Measurements from ENCODE around the gene ZNF385C. TPM values are rescaled to one million over a fixed set of nuclear protein-coding genes. Genes with fewer than 3 reads are reported as not detected.
A peak's percentile ranks its signal among the peaks of the same experiment; 100 is the strongest.

The ZNF385C gene
- total and polyA plus RNA-seq, 2 of the 13 experiments (the other 11 are each of a cell fraction or from before 2014, with no cell fraction given): 2.3 to 6.1 TPM

DNA sequence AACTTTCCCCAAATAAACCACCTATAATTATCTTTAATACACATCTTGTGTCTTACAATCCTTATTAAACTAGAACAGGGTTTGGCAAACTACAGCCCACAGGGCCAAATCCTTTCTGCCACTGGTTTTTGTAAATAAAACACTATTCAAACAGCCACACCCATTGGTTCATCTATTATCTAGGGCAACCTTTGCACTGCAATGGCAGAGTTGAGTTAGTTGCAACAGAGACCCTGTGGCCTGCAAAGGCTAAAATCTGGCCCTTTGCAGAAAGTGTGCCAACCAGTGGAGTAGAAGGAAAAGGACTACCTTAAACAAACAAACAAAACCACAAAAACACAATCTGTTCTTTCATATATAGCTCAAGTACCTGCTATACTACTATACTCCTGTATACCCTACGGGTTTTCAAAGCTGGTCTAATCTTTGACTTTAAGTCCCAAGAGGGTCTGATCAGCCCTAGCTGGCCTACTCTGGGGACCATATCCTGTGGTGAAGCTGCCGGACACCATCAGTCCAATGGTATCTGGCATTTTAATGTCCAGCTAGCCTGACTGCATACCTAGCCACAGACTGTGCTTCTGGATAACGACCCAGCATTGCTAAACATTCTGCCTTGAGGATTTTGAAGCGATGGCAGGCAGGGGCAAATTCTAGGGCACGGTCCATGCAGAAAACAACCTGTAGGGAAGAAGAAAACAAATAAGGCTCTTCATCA is 108.4 kb downstream of the ZNF385C start (continued):
- TF ChIP-seq ARNT2 (CRISPR knock-in tag; IDR thresholded peaks at IDR 0.05; ENCODE audit: low read depth): 0 out of 2 replicates have a peak, but pooled peaks have one; percentile 26
- no peak for TF ChIP-seq ZNF709 (CRISPR knock-in tag; IDR thresholded peaks at IDR 0.05)
- TF ChIP-seq, protein P1, sequence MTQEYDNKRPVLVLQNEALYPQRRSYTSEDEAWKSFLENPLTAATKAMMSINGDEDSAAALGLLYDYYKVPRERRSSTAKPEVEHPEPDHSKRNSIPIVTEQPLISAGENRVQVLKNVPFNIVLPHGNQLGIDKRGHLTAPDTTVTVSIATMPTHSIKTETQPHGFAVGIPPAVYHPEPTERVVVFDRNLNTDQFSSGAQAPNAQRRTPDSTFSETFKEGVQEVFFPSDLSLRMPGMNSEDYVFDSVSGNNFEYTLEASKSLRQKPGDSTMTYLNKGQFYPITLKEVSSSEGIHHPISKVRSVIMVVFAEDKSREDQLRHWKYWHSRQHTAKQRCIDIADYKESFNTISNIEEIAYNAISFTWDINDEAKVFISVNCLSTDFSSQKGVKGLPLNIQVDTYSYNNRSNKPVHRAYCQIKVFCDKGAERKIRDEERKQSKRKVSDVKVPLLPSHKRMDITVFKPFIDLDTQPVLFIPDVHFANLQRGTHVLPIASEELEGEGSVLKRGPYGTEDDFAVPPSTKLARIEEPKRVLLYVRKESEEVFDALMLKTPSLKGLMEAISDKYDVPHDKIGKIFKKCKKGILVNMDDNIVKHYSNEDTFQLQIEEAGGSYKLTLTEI (CRISPR knock-in tag; conservative IDR thresholded peaks at IDR 0.05): no peak
- no peak for TF ChIP-seq SATB2 (CRISPR knock-in tag; IDR thresholded peaks at IDR 0.05)
- TF ChIP-seq, protein P2, sequence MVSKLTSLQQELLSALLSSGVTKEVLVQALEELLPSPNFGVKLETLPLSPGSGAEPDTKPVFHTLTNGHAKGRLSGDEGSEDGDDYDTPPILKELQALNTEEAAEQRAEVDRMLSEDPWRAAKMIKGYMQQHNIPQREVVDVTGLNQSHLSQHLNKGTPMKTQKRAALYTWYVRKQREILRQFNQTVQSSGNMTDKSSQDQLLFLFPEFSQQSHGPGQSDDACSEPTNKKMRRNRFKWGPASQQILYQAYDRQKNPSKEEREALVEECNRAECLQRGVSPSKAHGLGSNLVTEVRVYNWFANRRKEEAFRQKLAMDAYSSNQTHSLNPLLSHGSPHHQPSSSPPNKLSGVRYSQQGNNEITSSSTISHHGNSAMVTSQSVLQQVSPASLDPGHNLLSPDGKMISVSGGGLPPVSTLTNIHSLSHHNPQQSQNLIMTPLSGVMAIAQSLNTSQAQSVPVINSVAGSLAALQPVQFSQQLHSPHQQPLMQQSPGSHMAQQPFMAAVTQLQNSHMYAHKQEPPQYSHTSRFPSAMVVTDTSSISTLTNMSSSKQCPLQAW (CRISPR knock-in tag; IDR thresholded peaks at IDR 0.05): 0 out of 2 replicates have a peak, but pooled peaks have one; percentile 47
- TF ChIP-seq FOSL2 (CRISPR knock-in tag; IDR thresholded peaks at IDR 0.05): peak; percentile 58
- no peak for TF ChIP-seq PAX8 (CRISPR knock-in tag; IDR thresholded peaks at IDR 0.05; ENCODE audit: borderline replicate concordance)
- no peak for TF ChIP-seq ZNF296 (CRISPR knock-in tag; conservative IDR thresholded peaks at IDR 0.05)
- TF ChIP-seq, protein P3, sequence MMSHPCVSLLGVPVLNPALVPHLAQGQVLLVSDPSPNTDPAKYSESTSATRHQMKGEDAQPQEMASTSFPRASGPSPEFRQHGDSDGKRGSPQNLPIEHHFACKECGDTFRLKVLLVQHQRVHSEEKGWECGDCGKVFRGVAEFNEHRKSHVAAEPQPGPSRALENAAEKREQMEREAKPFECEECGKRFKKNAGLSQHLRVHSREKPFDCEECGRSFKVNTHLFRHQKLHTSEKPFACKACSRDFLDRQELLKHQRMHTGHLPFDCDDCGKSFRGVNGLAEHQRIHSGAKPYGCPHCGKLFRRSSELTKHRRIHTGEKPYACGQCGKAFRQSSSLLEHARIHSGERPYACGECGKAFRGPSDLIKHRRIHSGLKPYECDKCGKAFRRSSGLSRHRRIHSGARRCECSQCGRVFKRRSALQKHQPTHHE (CRISPR knock-in tag; IDR thresholded peaks at IDR 0.05; ENCODE audit: borderline replicate concordance): no peak
- TF ChIP-seq ZNF577 (CRISPR knock-in tag; IDR thresholded peaks at IDR 0.05; ENCODE audit: borderline replicate concordance, low read depth): no peak
- TF ChIP-seq ZNF460 (CRISPR knock-in tag; IDR thresholded peaks at IDR 0.05; ENCODE audit: borderline replicate concordance): no peak
- TF ChIP-seq, protein P4, sequence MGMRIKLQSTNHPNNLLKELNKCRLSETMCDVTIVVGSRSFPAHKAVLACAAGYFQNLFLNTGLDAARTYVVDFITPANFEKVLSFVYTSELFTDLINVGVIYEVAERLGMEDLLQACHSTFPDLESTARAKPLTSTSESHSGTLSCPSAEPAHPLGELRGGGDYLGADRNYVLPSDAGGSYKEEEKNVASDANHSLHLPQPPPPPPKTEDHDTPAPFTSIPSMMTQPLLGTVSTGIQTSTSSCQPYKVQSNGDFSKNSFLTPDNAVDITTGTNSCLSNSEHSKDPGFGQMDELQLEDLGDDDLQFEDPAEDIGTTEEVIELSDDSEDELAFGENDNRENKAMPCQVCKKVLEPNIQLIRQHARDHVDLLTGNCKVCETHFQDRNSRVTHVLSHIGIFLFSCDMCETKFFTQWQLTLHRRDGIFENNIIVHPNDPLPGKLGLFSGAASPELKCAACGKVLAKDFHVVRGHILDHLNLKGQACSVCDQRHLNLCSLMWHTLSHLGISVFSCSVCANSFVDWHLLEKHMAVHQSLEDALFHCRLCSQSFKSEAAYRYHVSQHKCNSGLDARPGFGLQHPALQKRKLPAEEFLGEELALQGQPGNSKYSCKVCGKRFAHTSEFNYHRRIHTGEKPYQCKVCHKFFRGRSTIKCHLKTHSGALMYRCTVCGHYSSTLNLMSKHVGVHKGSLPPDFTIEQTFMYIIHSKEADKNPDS (CRISPR knock-in tag; IDR thresholded peaks at IDR 0.05): no peak
- no peak for TF ChIP-seq TRIM24 (CRISPR knock-in tag; IDR thresholded peaks at IDR 0.05)
- peak; percentile 50 for TF ChIP-seq ZEB1 (IDR thresholded peaks at IDR 0.05; ENCODE audit: insufficient replicate concordance, low read depth)
- TF ChIP-seq ZNF207 (IDR thresholded peaks at IDR 0.05; ENCODE audit: borderline replicate concordance): no peak
- TF ChIP-seq ADNP (CRISPR knock-in tag; IDR thresholded peaks at IDR 0.05): no peak
- no peak for TF ChIP-seq POLR2AphosphoS5 (IDR thresholded peaks at IDR 0.05; ENCODE audit: low read depth, low read length)
- no peak for TF ChIP-seq HCFC1 (IDR thresholded peaks at IDR 0.05; ENCODE audit: low read depth, low read length)
- TF ChIP-seq, protein P5, sequence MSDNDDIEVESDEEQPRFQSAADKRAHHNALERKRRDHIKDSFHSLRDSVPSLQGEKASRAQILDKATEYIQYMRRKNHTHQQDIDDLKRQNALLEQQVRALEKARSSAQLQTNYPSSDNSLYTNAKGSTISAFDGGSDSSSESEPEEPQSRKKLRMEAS (IDR thresholded peaks at IDR 0.05): peak; percentile 44; the same call in 1 of the 2 replicates
- no peak for TF ChIP-seq NCOA1 (CRISPR knock-in tag; IDR thresholded peaks at IDR 0.05)
- no peak for TF ChIP-seq ZFYVE20 (CRISPR knock-in tag; IDR thresholded peaks at IDR 0.05; ENCODE audit: borderline replicate concordance, low read depth)
- no peak for TF ChIP-seq AHR (CRISPR knock-in tag; IDR thresholded peaks at IDR 0.05)
- no peak for TF ChIP-seq ZNF501 (CRISPR knock-in tag; IDR thresholded peaks at IDR 0.05)
- TF ChIP-seq ZNF780A (CRISPR knock-in tag; IDR thresholded peaks at IDR 0.05): no peak
